Stimulated activated CD8-positive, alpha-beta memory T cell treated with anti-CD3 and anti-CD28 coated beads, Interleukin-4, amount 100 ng/mL, for 24 hours (primary cell): ENCODE data around the gene ZNF200.
"Not testable (repeated sequence)": the region's sequence is repeated elsewhere in the genome, so short reads cannot be mapped to it uniquely, and the experiment has no call there.

Experiments
- DNase-seq: peaks from one replicate; pipeline ENCODE4 v3.0.0-alpha.2; 2020; ENCODE audit warnings: low read depth

ZNF200 gene

DNA sequence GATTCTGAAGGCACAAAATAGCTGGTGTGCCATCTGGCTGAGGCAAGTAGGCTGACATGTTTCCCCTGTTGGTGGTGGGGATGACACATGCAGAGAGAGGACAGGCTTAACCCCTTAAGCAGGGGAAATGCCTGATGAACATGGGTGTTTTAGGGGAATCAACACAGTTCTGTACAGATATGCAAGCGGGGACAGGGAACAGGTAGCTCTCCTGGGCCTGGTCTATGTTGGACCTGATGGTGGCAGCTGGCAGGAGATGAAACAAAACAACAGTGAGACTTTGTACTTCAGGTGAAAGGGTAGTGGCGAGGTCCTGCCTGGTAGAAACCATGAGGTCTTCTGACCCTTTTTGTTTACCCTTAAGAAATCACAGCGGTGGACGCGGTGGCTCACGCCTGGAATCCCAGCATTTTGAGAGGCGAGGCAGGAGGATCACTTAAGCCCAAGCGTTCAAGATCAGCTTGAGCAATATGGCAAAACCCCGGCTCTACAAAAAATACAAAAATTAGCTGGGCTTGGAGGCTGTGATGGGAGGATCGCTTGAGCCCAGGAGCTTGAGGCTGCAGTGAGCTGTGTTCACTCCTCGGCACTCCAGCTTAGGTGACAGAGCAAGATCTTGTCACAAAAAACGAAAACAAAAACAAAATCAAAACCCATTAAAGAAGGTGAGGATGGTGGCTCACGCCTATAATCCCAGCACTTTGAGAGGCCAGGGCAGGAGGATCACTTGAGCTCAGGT lies 36.5 kb downstream of the ZNF200 start:
- DNase-seq, result no peak

DNA sequence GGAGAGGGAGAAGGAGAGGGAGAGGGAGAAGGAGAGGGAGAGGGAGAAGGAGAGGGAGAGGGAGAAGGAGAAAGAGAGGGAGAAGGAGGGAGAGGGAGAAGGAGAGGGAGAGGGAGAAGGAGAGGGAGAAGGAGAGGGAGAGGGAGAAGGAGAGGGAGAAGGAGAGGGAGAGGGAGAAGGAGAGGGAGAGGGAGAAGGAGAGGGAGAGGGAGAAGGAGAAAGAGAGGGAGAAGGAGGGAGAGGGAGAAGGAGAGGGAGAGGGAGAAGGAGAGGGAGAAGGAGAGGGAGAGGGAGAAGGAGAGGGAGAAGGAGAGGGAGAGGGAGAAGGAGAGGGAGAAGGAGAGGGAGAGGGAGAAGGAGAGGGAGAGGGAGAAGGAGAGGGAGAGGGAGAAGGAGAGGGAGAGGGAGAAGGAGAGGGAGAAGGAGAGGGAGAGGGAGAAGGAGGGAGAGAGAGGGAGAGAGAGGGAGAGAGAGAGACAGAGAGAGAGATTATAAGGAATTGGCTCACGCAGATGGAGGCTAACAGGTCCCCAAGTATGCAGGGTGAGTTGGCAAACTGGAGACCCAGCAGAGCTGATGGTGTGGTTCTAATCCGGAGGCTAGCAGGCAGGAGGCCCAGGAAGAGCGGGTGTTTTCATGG lies 37.1 kb downstream of the ZNF200 start:
- DNase-seq, result not testable (repeated sequence)

DNA sequence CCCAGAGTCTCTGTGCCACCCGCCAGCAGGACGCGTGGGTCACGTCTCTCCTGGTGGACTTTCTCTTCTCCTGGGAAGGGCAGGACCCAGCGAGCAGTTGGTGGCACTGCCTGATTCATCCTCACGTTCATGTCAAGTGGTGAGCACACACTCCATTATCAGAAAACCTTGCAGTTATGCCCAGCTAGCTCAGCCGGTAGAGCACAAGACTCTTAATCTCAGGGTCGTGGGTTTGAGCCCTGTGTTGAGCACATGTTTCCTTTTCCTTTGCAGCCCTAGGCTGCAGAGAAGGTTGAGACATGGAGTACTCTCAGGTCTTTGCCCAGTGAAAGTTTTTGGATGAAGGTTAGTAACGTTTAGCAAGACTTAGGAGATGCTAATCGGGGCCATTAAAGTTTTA lies 39.0 kb downstream of the ZNF200 start:
- no peak for DNase-seq

DNA sequence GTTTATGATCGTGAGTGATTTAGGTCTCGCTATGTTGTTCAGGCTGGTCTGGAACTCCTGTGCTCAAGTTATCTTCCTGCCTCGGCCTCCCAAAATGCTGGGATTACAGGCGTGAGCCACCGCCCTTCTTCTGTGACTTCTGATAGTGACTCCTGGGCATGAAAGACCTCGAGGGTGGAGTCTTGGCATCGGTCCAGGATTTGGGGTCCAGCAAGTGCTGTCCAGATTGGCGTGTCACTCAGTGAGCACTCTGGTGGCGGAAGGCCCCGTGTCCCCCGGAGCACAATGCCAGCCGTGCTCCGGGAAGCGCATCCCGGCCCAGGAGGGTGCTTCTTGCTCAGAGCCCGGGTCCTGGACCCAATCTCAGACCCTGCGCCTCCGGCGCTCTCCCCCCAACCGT lies 40.2 kb downstream of the ZNF200 start:
- no peak for DNase-seq

DNA sequence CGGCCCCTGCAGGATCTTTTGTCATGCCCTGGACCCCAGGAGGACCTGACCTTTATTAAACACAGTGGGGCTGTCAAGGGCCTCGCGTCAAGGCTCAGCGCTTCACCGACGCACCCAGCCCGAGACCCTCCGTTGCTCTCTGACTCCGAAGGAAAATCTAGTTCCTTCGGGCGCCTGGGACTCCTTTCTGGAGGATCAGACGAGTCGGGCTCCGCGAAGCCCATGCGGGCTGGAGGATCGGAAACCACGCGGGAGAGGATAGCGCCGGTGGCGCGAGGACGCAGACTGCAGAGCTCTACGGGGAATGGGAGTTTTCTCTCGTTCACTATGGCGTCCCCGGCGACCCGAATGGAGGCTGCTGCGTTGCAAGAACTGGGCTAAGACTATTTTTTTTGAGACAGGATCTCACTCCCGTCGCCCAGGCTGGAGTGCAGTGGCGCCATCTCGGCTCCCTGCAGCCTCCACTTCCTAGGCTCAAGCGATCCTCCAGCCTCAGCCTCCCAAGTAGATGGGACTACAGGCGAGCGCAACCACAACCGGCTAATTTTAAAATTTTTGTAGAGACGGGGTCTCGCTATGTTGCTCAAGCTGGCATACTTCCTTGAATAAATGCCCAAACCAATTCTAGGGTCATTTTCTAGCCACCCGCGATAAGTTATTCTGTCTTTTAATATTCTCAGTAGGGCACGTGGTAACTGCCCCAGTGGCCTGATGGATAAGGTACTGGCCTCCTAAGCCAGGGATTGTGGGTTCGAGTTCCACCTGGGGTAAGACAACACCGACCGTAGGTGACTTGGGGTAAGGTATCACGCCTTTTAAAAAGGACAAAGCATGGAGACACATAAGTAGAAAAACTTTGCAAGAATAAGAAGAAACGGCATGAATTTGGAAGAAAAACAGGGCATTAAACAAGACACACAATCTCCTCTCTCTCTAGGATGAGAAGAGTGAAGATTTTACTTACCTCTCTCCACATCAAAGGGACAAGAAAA lies 41.4 kb downstream of the ZNF200 start:
- no peak for DNase-seq

DNA sequence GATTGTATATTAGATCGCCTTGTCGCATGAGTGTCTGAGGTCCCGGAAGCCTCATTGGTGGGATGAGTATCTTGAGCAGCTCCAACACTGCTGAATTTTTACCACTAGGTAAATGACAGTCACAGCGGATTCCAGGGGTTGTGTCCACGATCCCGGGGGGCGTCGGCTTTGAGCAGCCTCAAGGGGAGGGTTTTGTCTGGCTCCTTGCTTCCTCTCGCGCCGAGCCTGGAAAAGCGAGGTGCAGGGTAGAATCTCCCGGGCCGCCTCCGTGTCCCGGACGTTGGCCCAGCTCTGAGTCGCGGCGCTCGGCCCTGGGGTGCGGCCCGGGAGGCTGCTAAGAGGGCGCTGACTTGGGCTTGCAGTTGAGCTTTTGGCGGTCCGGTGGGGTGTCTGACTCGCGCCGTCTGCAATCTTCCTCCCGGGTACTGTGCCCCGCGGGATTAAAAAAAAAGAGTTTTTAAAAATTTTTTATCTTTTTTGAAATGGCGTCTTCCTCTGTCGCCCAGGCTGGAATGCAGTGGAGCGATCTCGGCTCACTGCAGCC lies 42.4 kb downstream of the ZNF200 start:
- no peak for DNase-seq

DNA sequence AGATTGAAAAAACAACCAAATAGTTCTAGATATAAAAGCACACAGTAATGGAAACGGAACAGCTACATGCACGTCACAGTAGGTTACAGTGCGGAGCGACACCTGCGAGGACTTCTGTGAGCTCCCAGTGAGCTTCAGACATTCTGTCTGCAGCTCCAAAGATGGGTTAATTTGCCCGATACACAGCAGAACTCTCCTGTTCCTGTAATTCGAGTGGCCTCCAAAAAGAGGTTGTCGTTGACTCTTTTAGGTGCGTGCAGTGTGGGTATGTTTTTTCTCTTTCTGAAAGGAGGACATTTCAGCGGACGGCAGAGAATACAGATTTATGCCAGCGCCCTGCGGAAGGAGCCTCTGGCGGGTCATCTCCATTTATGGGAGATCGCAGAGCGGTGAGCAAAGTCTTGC lies 44.0 kb downstream of the ZNF200 start:
- no peak for DNase-seq

DNA sequence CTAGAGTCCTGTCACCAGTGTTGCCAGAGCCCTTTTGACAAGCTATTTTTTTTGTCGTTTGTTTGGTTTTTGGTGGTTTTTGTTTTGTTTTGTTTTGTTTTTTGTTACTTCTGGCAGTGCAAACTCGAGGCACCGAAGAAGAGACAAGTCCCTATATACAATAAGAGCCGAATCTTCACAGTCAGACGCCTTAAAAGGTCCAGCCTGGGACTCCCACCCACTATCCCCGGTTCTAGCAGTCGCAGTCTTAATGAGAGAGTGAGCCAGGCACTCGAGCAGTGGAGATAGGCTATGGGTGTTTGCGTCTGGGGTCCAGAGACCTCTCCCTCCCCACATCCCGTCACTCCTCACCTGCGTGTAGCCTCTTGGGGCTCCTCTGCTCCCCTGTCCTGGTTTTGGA lies 45.1 kb downstream of the ZNF200 start:
- no peak for DNase-seq

DNA sequence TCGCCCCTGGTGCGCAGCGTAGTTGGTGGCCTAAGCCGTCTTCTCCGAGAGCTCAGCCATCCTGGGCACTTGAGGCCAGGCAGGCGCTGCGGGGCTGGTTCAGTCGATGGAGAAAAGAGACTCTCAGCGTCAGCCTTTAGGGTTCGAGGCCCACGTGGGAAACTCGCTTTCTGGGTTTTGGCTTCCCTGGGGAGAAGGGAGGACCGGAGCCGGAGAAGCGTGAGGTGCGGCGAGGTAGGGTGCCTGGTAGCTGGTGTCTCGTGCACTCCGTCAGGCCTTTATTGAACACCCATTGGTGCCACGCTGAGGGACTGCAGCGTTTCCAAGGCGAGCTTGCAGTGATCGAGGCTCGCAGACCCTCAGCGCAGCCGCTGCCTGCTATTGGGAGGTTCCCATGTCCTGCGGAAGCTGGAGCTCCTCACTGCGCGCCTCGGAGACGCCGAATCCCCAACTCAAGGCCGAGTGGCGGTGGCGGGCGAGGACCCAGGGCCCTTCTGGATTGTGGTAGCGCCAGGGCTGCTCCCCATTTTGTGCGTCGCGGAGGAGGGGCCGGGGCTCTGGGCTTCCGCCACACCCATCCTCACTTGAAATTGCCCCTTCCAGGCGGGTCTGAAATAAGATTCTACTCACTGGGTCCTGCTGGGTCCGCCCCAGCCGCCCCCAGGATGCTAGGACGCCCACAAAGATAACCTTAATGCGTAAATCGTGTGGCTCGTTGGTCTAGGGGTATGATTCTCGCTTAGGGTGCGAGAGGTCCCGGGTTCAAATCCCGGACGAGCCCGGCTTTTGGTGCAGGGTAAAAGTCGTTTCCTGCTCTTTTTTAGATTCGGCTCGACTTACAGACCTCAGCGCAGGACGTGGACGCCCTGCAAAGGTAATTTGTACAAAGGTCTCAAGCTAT lies 45.8 kb downstream of the ZNF200 start:
- DNase-seq, result peak; percentile 45

DNA sequence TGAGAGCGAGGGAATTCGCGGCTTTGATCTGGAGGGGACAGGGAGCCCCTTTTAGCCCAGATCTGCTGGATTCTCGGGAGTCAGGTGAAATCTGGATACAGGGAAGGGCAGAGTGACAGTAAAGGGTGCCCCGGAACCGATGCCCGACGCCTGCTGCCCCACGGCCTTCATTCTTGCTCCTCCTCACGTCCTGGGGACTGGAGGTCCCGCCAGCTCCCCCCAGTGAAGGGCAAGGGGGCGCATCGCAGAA lies 46.4 kb downstream of the ZNF200 start:
- DNase-seq, result no peak

DNA sequence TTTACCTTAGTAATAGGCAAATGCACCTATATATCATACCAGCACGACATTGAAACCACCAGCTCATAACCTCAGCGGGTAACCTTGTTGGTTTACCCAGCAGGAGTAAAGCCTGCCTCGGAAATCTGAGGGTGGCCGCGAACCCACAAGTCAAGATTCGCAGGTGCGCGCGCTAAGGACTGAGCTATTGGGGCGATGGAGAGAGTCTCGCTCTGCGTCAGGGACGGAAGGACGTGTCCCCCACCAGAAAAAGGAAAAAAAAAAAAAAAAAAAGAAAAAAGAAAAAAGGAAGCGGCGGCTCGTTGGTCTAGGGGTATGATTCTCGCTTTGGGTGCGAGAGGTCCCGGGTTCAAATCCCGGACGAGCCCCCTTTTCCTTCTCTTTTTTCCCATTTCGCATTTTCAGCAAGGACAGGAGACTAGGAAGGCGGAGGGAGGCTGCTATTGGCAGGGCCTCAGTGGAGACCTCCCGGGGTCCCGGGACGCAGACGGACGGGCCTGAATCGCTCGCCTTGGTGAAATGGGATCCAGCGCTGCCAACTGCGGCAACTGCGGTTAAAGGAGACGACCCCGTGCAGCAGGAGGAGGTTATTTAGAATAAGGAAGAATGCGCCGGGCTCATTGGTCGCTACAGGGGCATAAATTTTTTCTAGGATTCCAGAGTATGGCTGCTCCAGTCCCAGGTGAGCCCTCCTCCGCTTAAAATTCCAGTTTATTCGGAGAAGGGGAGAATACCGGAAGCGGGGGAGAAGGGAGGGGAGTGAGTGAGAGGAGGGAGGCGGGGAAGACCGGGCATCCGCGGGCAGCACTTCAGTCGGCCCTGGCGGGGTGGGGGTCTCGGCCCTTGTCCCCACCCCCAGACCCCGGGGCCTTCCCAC lies 46.9 kb downstream of the ZNF200 start, which contains the start of gene OR1F1:
Gene OR1F1, plus strand, starts transcription at position 407 of the 877 bp plus-strand sequence.
- peak; percentile 49 for DNase-seq

DNA sequence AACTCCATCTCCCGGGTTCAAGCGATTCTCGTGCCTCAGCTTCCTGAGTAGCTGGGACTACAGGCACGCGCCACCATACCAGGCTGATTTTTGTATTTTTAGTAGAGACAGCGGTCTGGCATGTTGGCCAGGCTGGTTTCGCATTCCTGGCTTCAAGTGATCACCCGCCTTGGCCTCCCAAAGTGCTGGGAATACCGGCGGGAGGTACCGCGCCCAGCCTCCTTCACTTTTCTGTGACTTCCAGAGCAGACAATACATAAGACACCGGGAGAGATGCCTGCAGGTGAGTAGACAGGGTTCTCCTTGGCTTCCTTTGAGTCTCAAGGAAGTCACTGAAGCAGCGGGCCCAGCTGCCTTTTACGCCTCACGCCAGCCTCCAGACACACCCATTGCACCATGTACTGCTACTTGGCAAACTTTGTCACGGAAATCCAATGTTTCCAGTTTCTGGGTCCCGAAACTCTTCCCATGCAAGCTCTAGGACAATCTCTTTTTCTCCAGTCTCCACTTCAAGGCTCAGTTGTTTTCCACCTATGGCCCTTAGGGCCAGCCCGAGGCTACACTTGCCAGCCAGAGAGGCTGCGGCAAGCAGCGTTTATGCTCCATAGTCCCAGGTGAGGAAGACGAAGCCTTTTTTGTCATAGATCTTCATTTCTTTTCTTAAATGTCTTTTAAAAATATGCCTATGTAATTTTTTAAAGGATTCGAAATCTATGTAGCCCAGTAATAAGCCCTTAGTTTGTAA lies 47.8 kb downstream of the ZNF200 start:
- DNase-seq, result no peak

DNA sequence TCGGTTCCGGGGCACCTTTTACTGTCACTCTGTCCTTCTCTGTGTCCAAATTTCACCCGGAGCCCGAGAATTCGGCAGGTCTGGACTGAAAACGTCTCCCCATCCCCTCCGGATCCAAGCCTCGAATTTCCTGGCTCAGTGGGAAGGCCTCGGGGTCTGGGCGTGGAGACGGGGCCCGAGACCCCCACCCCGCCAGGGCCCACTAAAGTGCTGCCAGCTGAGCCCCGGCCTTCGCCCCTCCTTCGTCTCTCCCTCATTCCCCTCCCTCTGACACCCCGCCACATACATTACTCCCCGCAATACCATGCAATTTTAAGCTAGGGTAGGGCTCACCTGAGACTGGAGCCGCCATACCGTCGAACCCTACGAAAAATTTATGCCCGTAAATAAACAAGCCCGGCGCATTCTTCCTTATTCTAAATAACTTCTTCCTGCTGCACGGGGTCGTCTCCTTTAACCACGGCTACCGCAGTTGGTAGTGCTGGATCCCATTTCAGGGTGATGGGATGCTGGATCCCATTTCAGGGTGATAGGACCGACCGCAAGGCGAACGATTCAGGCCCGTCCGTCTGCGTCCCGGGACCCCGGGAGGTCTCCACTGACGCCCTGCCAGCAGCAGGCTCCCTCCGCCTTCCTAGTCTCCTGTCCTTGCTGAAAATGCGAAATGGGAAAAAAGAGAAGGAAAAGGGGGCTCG lies 51.4 kb downstream of the ZNF200 start:
- no peak for DNase-seq

DNA sequence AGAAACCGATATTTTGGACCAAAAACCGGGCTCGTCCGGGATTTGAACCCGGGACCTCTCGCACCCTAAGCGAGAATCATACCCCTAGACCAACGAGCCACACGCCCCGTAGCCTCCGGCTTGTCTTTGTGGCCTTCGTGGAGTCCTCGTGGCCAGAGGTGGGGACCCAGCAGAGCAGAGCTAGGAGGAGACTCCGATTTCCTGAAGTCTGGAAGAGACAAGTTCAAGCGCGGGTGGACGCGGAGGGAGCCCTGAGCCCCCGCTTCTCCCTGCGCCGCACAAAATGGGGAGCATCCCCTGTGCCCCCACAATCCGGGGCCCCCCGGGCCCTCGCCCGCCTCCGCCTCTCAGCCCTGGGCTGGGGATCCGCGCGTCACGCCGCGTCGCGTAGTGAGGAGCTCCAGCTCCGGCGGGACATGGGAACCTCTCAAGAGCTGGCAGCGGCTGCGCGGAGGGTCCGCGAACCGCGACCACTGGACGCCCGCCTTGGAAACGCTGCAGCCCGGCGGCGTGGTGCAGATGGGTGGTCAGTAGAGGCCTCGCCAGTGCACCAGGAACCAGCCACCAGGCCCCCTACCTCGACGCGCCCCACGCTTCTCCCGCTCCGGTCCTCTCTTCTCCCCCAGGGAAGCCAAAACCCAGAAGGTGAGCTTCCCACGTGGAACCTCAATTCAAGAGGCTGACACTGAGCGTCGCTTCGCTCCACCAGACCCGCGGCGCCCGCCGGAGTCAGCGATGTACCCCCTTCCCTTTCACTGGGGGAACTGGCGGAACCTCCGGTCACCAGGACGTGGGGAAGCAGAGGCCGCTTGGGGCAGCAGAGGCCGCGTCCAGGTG lies 52.1 kb downstream of the ZNF200 start:
- DNase-seq, result no peak

DNA sequence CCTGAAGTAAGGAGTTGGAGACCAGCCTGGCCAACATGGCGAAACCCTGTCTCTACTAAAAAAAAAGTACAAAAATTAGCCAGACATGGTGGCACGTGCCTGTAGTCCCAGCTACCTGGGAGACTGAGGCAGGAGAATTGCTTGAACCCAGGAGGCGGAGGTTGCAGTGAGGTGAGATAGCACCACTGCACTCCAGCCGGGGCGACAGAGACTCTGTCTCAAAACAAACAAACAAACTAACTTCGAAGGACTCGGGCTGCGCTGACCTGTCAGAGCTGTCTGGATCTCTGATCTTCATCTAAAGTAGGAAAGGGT lies 52.7 kb downstream of the ZNF200 start:
- not testable (repeated sequence) for DNase-seq

DNA sequence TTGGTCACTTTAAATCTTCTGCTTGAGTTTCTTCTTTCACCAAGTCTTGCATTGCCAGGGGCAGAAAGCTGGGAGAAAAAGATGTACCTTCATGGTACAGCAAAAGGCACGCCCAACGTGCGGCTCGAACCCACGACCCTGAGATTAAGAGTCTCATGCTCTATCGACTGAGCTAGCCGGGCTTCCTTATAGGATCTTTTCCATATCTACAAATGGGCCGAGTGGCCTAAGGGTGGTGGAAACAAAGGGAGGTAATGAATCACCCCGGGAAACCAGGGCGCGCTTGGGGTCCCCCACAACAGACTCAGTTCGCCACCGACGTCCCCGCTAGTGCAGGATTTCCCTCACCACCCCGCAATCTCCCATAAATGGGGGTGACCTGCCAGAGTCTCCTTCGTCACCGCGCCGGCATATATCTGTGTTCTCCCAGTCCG lies 54.5 kb downstream of the ZNF200 start:
- DNase-seq, result no peak

DNA sequence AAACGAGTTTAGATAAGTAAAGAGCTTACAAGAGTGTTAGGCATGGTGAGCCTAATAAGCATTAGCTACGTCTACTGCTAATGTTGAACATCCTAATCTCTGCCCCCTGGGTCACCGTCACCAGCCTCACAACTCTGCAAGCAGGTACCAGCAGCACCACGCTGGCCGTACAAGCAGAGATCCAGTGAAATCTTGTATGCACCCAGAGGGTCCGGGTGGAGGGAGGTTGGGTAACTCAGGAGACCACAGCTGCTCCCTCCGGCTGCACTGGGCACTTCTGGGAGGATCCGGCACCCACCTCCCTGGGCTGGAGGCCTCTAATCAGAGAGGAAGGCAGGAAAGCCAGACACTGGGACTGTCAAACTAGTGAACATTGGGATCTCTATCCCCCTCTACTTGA lies 55.3 kb downstream of the ZNF200 start:
- no peak for DNase-seq
